Tibial nerve (tissue), 4 donors: Measurements from ENCODE around the gene FERMT3.

Source experiments
- CTCF ChIP-seq, 5 experiments: fragments of 200-600 bp in 3 of 5; fragments of 450-650 bp in 2 of 5; sonication (generic) in 3 of 5; IDR thresholded peaks; one replicate each; pipeline ENCODE4 v1.5.1; 2016 to 2019; ENCODE audit warnings: antibody characterized with exemption in 5 of 5, mild to moderate bottlenecking in 3 of 5, moderate library complexity in 2 of 5
- EP300 ChIP-seq, 2 donors: sonication (generic); formaldehyde crosslinking; IDR thresholded peaks; one replicate each; pipeline ENCODE4 v1.6.1; 2017; ENCODE audit warnings: antibody characterized with exemption in 2 of 2, mild to moderate bottlenecking in 1 of 2
- POLR2A ChIP-seq, 2 donors: fragments of 450-650 bp; IDR thresholded peaks; one replicate each; pipeline ENCODE4 v1.6.1; 2017; ENCODE audit warnings: antibody characterized with exemption in 2 of 2, mild to moderate bottlenecking in 2 of 2, moderate library complexity in 2 of 2

GRCh38 chr11:64218628-64219353 is 12.3 kb downstream of the FERMT3 start:
- TF ChIP-seq CTCF (IDR thresholded peaks at IDR 0.05) (no peak), EP300 (IDR thresholded peaks at IDR 0.05) (no peak), POLR2A (IDR thresholded peaks at IDR 0.05) (no peak)
